ENCODE results near the gene KRTAP4-5.

DNA sequence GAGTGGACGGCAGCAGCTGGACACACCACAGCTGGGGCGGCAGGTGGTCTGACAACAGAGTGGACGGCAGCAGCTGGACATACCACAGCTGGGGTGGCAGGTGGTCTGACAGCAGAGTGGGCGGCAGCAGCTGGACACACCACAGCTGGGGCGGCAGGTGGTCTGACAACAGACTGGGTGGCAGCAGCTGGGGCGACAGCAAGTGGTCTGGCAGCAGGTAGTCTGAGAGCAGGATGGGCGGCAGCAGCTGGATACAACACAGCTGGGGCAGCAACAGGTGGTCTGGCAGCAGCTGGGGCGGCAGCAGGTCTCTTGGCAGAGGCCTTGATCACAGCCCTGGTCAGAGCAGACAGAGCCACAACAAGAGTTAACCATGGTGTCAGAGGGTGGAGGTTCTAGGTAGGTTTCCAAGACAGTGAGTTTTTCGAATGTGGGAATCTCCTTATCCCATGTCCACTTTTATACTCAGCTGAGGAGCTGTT, 34.9 kb upstream of the KRTAP4-5 start, which contains the start of gene KRTAP4-1:
- TF ChIP-seq CTCF (conservative IDR thresholded peaks at IDR 0.05; ENCODE audit: low read length) (no peak), EZH2phosphoT487 (IDR thresholded peaks at IDR 0.05; ENCODE audit: borderline replicate concordance, low read depth, low read length) (no peak)

All from OCI-LY7 (cell line).